GM23338 (cell line): ENCODE results near the gene CDC34. TPM values are rescaled to one million over a fixed set of nuclear protein-coding genes. Genes with fewer than 3 reads are reported as not detected.
A peak's percentile ranks its signal among the peaks of the same experiment; 100 is the strongest.

ENCODE experiments used
- ATAC-seq: fragments of 200-7000 bp; cut with Tn5 transposase; 3 replicates; pipeline ENCODE4 v1.9.1; 2020
- DNase-seq: peaks from one replicate; pipeline ENCODE4 v3.0.0-alpha.2; 2015; ENCODE audit warnings: low spot score
- H2AFZ ChIP-seq: fragments of 200-600 bp; sonication (generic); 2 replicates; pipeline ENCODE4 v1.8.0; 2016; ENCODE audit warnings: antibody characterized with exemption, mild to moderate bottlenecking, moderate library complexity
- H3F3A ChIP-seq: fragments of 200-600 bp; sonication (generic); replicated peaks from 2 replicates; pipeline ENCODE4 v1.8.0; 2017; ENCODE audit warnings: antibody characterized with exemption, mixed run types, low read depth
- H3K27ac ChIP-seq: fragments of 200-600 bp; sonication (generic); 2 replicates; pipeline ENCODE4 v1.6.1; 2016; ENCODE audit warnings: low read depth
- H3K27me3 ChIP-seq: fragments of 200-600 bp; sonication (generic); 2 replicates; pipeline ENCODE4 v1.8.0; 2016; ENCODE audit warnings: mild to moderate bottlenecking, mixed run types, moderate library complexity; ENCODE audit not compliant: insufficient read depth
- H3K36me3 ChIP-seq: fragments of 200-600 bp; sonication (generic); 2 replicates; pipeline ENCODE4 v1.8.0; 2016; ENCODE audit warnings: mild to moderate bottlenecking; ENCODE audit not compliant: insufficient read depth
- H3K4me1 ChIP-seq: fragments of 200-600 bp; sonication (generic); 2 replicates; pipeline ENCODE4 v1.8.0; 2016; ENCODE audit warnings: mild to moderate bottlenecking, moderate library complexity; ENCODE audit not compliant: insufficient read depth
- H3K4me2 ChIP-seq: fragments of 200-600 bp; sonication (generic); 2 replicates; pipeline ENCODE4 v1.7.1; 2017; ENCODE audit warnings: mixed run types
- H3K4me3 ChIP-seq: fragments of 200-600 bp; sonication (generic); 2 replicates; pipeline ENCODE4 v1.6.1; 2016; ENCODE audit warnings: mixed run types
- H3K79me2 ChIP-seq: fragments of 200-600 bp; sonication (generic); replicated peaks from 2 replicates; pipeline ENCODE4 v1.8.0; 2017; ENCODE audit warnings: mild to moderate bottlenecking; ENCODE audit not compliant: insufficient read depth
- H3K9me2 ChIP-seq: fragments of 200-600 bp; sonication (generic); 2 replicates; pipeline ENCODE4 v1.8.0; 2017; ENCODE audit not compliant: insufficient read depth
- H4K20me1 ChIP-seq: fragments of 200-600 bp; sonication (generic); replicated peaks from 2 replicates; pipeline ENCODE4 v1.8.0; 2017; ENCODE audit warnings: mild to moderate bottlenecking; ENCODE audit not compliant: insufficient read depth
- H3K27ac Mint-ChIP-seq: 2 replicates; pipeline ENCODE4 v1.8.0; 2020; ENCODE audit warnings: inconsistent platforms, mild to moderate bottlenecking, moderate library complexity, mixed read lengths
- H3K27me3 Mint-ChIP-seq: 3 replicates; pipeline ENCODE4 v1.8.0; 2022; ENCODE audit warnings: low read depth, mild to moderate bottlenecking, moderate library complexity, mixed read lengths, inconsistent platforms; ENCODE audit not compliant: insufficient read depth, poor library complexity
- H3K36me3 Mint-ChIP-seq: 3 replicates; pipeline ENCODE4 v1.8.0; 2021; ENCODE audit warnings: low read depth, mild to moderate bottlenecking, inconsistent platforms, moderate library complexity, mixed read lengths
- H3K4me1 Mint-ChIP-seq: 3 replicates; pipeline ENCODE4 v1.8.0; 2020; ENCODE audit warnings: mild to moderate bottlenecking, inconsistent platforms, mixed read lengths
- H3K4me3 Mint-ChIP-seq: 3 replicates; pipeline ENCODE4 v1.8.0; 2021; ENCODE audit warnings: moderate library complexity, mild to moderate bottlenecking, inconsistent platforms, mixed read lengths
- H3K9me3 Mint-ChIP-seq: 3 replicates; pipeline ENCODE4 v1.8.0; 2020; ENCODE audit warnings: moderate library complexity, mild to moderate bottlenecking, inconsistent platforms, mixed read lengths
- CREB1 ChIP-seq: fragments of 250-450 bp; sonication (Bioruptor Pico); IDR thresholded peaks from 2 replicates; pipeline ENCODE4 v1.5.0; 2020; ENCODE audit warnings: low read depth, mild to moderate bottlenecking, moderate library complexity
- JUNB ChIP-seq: IDR thresholded peaks from one replicate; pipeline ENCODE4 v1.6.1; 2016; ENCODE audit warnings: antibody characterized with exemption; ENCODE audit not compliant: unreplicated experiment
- NANOG ChIP-seq: IDR thresholded peaks from 2 replicates; pipeline ENCODE4 v1.6.1; 2016; ENCODE audit warnings: antibody characterized with exemption, borderline replicate concordance
- POLR2AphosphoS5 ChIP-seq: IDR thresholded peaks from 2 replicates; pipeline ENCODE4 v1.6.1; 2016; ENCODE audit warnings: antibody characterized with exemption, low read depth
- REST ChIP-seq: IDR thresholded peaks from one replicate; pipeline ENCODE4 v1.6.1; 2018; ENCODE audit warnings: antibody characterized with exemption; ENCODE audit not compliant: unreplicated experiment
- ZNF114 ChIP-seq: fragments of 250-450 bp; sonication (Bioruptor Pico); IDR thresholded peaks from 2 replicates; pipeline ENCODE4 v1.5.0; 2020; ENCODE audit warnings: mild to moderate bottlenecking, moderate library complexity
- ZNF331 ChIP-seq: fragments of 250-450 bp; sonication (Bioruptor Pico); IDR thresholded peaks from 2 replicates; pipeline ENCODE4 v1.5.0; 2020; ENCODE audit warnings: low read depth, mild to moderate bottlenecking, moderate library complexity
- ZNF462 ChIP-seq: fragments of 250-450 bp; sonication (Bioruptor Pico); IDR thresholded peaks from 2 replicates; pipeline ENCODE4 v1.5.0; 2020; ENCODE audit warnings: mild to moderate bottlenecking, moderate library complexity
- polyA plus RNA-seq: library from polyadenylated mRNA; unstranded; fragments of >200 nt; fragmentation: Nextera tagmentation; extraction: Ambion mirVana; gene quantifications from 2 replicates; pipeline ENCODE4 v1.2.1, GENCODE V29; 2016
- total RNA-seq: library from RNA; depleted of rRNA; stranded (reverse); fragments of >200 nt; shearing (Covaris generic); gene quantifications from 2 replicates; pipeline ENCODE4 v1.2.3, GENCODE V29; 2014
- TF ChIP-seq, protein P1 (sequence below): IDR thresholded peaks from 2 replicates; pipeline ENCODE4 v1.6.1; 2016; ENCODE audit warnings: antibody characterized with exemption
- TF ChIP-seq, protein P2 (sequence below), 2 experiments: fragments of 200-600 bp in 1 of 2; sonication (generic) in 1 of 2; conservative IDR thresholded peaks; 2 replicates each; pipeline versions ENCODE4 v1.5.1 to v1.6.1; 2016 to 2017; ENCODE audit warnings: antibody characterized with exemption in 2 of 2, low read depth in 2 of 2, mild to moderate bottlenecking in 2 of 2, moderate library complexity in 1 of 2

CDC34 gene
- total and polyA plus RNA-seq, 2 experiments from 2014 or later, result 114 to 148 TPM

DNA sequence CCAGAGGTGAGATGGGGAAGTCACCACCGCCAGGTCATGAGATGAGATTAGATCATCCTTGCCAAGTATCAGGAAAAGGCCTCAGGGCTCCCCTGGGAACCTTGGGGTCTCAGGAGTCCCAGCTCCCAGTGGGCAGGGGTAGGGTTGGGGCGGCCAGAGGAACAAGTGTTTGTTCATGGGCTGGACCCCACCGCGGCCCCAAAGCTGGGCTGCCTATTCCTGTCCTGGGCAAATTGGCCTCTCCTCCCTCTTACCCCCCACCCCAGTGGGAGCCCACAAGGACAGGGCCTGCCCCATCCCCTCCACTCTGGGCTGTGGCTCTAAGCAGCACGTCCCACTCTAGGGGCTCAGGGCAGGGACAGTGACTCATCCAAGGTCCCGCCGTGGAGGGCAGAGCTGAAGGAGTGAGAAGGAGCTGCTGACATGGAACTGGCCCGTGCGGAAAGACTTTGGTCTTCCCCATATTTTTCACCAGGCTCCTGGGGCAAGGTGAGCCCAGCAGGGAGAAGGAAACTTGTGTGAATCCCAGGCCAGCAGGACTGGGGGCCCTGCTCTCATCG lies 54.1 kb downstream of the CDC34 start:
- Histone ChIP-seq H3K4me3 (no peak overlapping the region), H3K27me3 (peaks cover 16% of the 10 kb centered on the region), H3K36me3 (no peaks in the 10 kb centered on the region; the same call in 1 of the 2 replicates), H3K9me2 (no peaks in the 10 kb centered on the region), H3K4me1 (peaks cover 5% of the 10 kb centered on the region; the same call in 1 of the 2 replicates), H3F3A (peaks cover 14% of the 10 kb centered on the region), H3K4me2 (no peak overlapping the region), H3K79me2 (no peaks in the 10 kb centered on the region), H2AFZ (no peak overlapping the region), H3K27ac (no peak overlapping the region), H4K20me1 (peaks cover 6% of the 10 kb centered on the region; the same call in 1 of the 2 replicates)
- peaks cover 5% of the 10 kb centered on the region; the same call in 2 of the 3 replicates for H3K4me1 Mint-ChIP-seq
- H3K36me3 Mint-ChIP-seq, result peaks cover 7% of the 10 kb centered on the region
- H3K4me3 Mint-ChIP-seq, result no peak overlapping the region
- H3K9me3 Mint-ChIP-seq, result no peaks in the 10 kb centered on the region
- ATAC-seq (no peak), DNase-seq (peak; percentile 6)
- TF ChIP-seq, protein P1, sequence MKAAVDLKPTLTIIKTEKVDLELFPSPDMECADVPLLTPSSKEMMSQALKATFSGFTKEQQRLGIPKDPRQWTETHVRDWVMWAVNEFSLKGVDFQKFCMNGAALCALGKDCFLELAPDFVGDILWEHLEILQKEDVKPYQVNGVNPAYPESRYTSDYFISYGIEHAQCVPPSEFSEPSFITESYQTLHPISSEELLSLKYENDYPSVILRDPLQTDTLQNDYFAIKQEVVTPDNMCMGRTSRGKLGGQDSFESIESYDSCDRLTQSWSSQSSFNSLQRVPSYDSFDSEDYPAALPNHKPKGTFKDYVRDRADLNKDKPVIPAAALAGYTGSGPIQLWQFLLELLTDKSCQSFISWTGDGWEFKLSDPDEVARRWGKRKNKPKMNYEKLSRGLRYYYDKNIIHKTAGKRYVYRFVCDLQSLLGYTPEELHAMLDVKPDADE, result no peak
- TF ChIP-seq CREB1 (CRISPR knock-in tag) (no peak), ZNF114 (CRISPR knock-in tag) (no peak), ZNF331 (CRISPR knock-in tag) (no peak), ZNF462 (CRISPR knock-in tag) (no peak), JUNB (no peak), NANOG (no peak), POLR2AphosphoS5 (no peak), REST (no peak)
- TF ChIP-seq, protein P2, sequence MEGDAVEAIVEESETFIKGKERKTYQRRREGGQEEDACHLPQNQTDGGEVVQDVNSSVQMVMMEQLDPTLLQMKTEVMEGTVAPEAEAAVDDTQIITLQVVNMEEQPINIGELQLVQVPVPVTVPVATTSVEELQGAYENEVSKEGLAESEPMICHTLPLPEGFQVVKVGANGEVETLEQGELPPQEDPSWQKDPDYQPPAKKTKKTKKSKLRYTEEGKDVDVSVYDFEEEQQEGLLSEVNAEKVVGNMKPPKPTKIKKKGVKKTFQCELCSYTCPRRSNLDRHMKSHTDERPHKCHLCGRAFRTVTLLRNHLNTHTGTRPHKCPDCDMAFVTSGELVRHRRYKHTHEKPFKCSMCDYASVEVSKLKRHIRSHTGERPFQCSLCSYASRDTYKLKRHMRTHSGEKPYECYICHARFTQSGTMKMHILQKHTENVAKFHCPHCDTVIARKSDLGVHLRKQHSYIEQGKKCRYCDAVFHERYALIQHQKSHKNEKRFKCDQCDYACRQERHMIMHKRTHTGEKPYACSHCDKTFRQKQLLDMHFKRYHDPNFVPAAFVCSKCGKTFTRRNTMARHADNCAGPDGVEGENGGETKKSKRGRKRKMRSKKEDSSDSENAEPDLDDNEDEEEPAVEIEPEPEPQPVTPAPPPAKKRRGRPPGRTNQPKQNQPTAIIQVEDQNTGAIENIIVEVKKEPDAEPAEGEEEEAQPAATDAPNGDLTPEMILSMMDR (conservative IDR thresholded peaks at IDR 0.05; ENCODE audit: low read depth in 2 of 2), result no peak
- H3K27ac Mint-ChIP-seq, result no peak overlapping the region
- peaks cover 36% of the 10 kb centered on the region for H3K27me3 Mint-ChIP-seq
